ENCODE results near the gene CCT4.
"Not testable (repeated sequence)": the region's sequence is repeated elsewhere in the genome, so short reads cannot be mapped to it uniquely, and the experiment has no call there.

Gene CCT4

GRCh38 chr2:61888267-61889055, at the start of gene CCT4:
Gene CCT4, minus strand, starts transcription at chr2:61888656. Its CDS starts 149 bp downstream, at chr2:61888507.
- no peaks in the 10 kb centered on the region for H3K27me3 Mint-ChIP-seq
- H3K9me3 Mint-ChIP-seq, result no peaks in the 10 kb centered on the region
- H3K36me3 Mint-ChIP-seq, result peaks cover 16% of the 10 kb centered on the region
- H3K4me1 Mint-ChIP-seq, result peaks cover 33% of the 10 kb centered on the region
- H3K27ac Mint-ChIP-seq, result peak within 1 kb of the TSS; percentile 100
- peak within 1 kb of the TSS; percentile 87 for H3K4me3 Mint-ChIP-seq

DNA sequence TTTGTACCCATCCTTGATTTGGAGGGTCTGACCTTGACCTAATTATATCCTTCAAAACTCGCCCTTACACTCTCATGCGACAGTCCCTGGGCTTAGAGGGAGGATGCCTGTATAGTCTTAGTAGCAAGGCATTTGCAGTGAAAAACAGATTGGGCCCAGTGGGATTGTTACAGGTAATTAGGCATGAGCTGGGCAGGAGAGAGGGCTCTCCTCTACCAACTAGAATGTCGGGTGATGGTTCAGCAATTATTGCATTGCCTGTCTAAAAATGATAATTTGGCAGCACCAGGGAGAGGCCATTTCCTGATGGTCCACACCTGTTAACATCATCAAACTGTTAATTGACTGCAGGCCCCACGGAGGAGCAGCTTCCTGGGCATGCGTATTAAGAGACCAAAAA, 49.4 kb upstream of the CCT4 start:
- H3K4me3 Mint-ChIP-seq, result no peak overlapping the region
- H3K27me3 Mint-ChIP-seq, result no peaks in the 10 kb centered on the region
- no peak overlapping the region for H3K27ac Mint-ChIP-seq
- H3K36me3 Mint-ChIP-seq, result peaks cover 6% of the 10 kb centered on the region
- H3K4me1 Mint-ChIP-seq, result no peaks in the 10 kb centered on the region
- H3K9me3 Mint-ChIP-seq, result no peaks in the 10 kb centered on the region

GRCh38 chr2:61937098-61937497, 48.6 kb upstream of the CCT4 start:
- Mint-ChIP-seq H3K36me3 (peaks cover 9% of the 10 kb centered on the region), H3K27ac (no peak overlapping the region), H3K4me3 (no peak overlapping the region), H3K27me3 (no peaks in the 10 kb centered on the region), H3K4me1 (no peaks in the 10 kb centered on the region), H3K9me3 (no peaks in the 10 kb centered on the region)

DNA sequence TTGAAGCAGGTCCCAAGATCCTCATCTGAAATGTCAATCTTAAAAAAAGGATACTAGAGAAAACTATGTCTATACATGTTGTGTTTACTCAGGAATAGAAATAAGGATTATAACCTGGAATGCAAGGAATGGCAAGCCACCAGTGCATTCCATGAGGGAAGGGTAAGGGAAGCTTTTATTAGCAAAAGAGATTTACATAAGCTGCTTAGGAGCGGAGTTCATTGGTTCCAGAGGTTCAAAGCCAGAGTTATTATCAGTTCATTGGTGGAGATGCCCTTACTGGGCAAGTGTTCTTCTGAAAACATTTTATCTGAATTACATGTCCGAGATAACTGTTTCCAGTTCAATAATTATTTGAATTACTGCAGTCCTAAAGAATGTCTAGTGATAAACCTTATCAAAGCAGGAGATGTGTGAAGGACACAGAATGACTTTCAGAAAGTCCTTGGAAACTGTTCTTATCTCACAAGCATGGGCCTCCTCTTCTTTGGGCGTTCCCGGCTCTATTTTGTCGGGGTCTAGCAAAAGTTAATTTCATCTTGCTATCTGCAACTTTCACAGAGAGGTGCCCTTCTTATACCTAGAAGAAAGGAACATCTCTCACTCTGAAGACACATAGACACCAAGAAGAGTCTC, 40.5 kb upstream of the CCT4 start:
- Mint-ChIP-seq H3K9me3 (no peaks in the 10 kb centered on the region), H3K4me3 (no peak overlapping the region), H3K27me3 (no peaks in the 10 kb centered on the region), H3K27ac (no peak overlapping the region), H3K36me3 (peaks cover 15% of the 10 kb centered on the region), H3K4me1 (no peaks in the 10 kb centered on the region)

- no peaks in the 10 kb centered on the region for H3K4me1 Mint-ChIP-seq
- H3K27me3 Mint-ChIP-seq, result no peaks in the 10 kb centered on the region
- no peak overlapping the region for H3K4me3 Mint-ChIP-seq
Observed at GRCh38 chr2:61926531-61927477, 38.3 kb upstream of the CCT4 start.

DNA sequence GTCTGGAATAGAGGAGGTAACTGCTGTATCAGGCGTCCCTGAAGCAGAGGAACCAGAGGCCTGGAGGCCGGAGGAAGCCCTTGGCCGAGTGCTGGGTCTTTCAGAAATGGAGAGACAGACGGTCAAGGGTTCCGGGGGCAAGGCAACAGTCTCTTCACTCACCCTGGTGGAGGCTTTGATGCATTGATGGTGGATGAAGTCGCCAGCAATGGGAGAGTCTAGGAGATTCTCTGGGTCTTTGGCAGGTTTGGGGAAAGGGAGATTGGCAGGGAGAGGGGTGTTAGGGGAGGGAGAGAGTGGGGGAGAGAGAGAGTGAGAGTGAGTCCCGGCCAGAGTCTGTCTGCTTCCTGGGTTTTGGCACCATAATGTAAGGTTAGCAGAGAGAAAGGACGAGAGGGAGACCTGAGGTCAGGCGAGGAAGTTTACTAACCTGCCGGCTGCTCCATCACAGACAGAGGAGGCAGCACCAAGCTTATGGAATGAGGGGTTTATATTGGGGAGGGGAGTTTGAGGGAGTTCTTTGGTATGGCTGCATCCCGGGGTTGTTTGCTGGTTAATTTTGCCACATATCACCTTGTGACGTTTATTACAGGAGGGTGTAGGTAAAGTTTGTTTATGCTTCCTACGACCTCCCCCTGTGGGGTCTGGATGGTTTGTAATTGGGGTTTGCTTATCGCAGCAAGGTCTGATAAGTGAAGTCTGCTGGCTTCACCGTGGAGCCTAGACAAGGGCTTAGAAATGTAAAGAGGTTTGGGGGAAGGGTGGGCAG, 36.6 kb upstream of the CCT4 start:
- no peak overlapping the region for H3K27ac Mint-ChIP-seq
- H3K9me3 Mint-ChIP-seq, result no peaks in the 10 kb centered on the region
- H3K36me3 Mint-ChIP-seq, result peaks cover 10% of the 10 kb centered on the region
- no peaks in the 10 kb centered on the region for H3K4me1 Mint-ChIP-seq
- no peak overlapping the region for H3K4me3 Mint-ChIP-seq
- H3K27me3 Mint-ChIP-seq, result no peaks in the 10 kb centered on the region

More at GRCh38 chr2:61926531-61927477, 38.3 kb upstream of the CCT4 start:
- Mint-ChIP-seq H3K9me3 (no peaks in the 10 kb centered on the region), H3K27ac (peak overlapping the region; percentile 52), H3K36me3 (peaks cover 10% of the 10 kb centered on the region)

GRCh38 chr2:61922714-61923113, 34.3 kb upstream of the CCT4 start:
- Mint-ChIP-seq H3K9me3 (no peaks in the 10 kb centered on the region), H3K27me3 (no peaks in the 10 kb centered on the region), H3K4me3 (no peak overlapping the region), H3K27ac (no peak overlapping the region), H3K36me3 (peaks cover 10% of the 10 kb centered on the region), H3K4me1 (no peaks in the 10 kb centered on the region)

- peaks cover 5% of the 10 kb centered on the region for H3K36me3 Mint-ChIP-seq
- H3K27ac Mint-ChIP-seq, result no peak overlapping the region
- H3K27me3 Mint-ChIP-seq, result no peaks in the 10 kb centered on the region
- H3K4me3 Mint-ChIP-seq, result no peak overlapping the region
- H3K4me1 Mint-ChIP-seq, result no peaks in the 10 kb centered on the region
- no peaks in the 10 kb centered on the region for H3K9me3 Mint-ChIP-seq
Observed at GRCh38 chr2:61920548-61920947, 32.1 kb upstream of the CCT4 start.

DNA sequence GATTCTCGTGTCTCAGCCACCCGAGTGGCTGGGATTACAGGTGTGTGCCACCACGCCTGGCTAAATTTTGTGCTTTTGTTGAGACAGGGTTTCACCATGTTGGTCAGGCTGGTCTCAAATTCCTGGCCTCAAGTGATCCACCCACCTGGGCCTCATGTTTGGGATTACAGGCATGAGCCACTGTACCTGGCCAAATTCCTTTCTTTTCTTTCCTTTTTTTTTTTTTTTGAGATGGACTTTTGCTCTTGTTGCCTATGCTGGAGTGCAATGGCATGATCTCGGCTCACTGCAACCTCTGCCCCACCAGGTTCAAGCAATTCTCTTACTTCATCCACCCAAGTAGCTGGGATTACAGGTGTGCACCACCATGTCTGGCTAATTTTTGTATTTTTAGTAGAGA, 26.3 kb upstream of the CCT4 start:
- H3K4me1 Mint-ChIP-seq, result peaks cover 11% of the 10 kb centered on the region
- not testable (repeated sequence) for H3K27ac Mint-ChIP-seq, H3K36me3 Mint-ChIP-seq, H3K9me3 Mint-ChIP-seq, H3K27me3 Mint-ChIP-seq, H3K4me3 Mint-ChIP-seq

DNA sequence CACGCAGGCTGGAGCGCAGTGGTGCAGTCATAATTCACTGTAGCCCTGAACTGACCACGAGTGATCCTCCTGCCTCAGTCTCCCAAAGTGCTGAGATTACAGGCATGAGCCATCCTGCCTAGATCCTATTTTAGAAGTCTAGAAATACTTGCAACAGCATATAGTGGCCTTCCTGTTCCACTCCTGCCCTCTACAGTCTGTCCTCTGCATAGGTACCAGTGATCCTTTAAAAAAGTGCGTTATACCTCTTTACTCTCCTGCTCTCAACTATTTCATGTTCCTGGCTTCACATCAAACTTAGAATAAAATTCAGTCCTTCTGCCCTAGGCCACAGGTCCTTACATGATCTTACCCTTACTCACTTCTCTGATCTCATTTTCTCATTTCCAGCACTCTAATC, 23.1 kb upstream of the CCT4 start:
- no peaks in the 10 kb centered on the region for H3K9me3 Mint-ChIP-seq
- H3K4me3 Mint-ChIP-seq, result no peak overlapping the region
- peak overlapping the region; percentile 6 for H3K27ac Mint-ChIP-seq
- H3K4me1 Mint-ChIP-seq, result peaks cover 30% of the 10 kb centered on the region
- no peaks in the 10 kb centered on the region for H3K27me3 Mint-ChIP-seq
- no peaks in the 10 kb centered on the region for H3K36me3 Mint-ChIP-seq

DNA sequence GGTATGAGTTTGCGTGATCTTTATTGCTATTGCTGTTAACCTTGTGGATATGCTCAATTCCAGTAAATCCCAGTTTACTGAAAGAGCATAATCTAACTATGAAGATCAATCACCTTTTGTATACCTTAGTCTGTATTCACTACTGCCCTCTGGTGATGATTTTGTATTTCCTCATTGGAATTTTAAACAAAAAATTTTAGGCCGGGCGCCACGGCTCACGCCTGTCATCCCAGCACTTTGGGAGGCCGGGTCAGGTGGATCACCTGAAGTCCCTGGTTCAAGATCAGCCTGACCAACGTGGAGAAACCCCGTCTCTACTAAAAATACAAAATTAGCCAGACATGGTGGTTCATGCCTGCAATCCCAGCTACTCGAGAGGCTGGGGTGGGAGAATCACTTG, 22.1 kb upstream of the CCT4 start:
- no peaks in the 10 kb centered on the region for H3K36me3 Mint-ChIP-seq
- H3K4me1 Mint-ChIP-seq, result peaks cover 37% of the 10 kb centered on the region
- H3K4me3 Mint-ChIP-seq, result no peak overlapping the region
- no peak overlapping the region for H3K27ac Mint-ChIP-seq
- H3K27me3 Mint-ChIP-seq, result no peaks in the 10 kb centered on the region
- no peaks in the 10 kb centered on the region for H3K9me3 Mint-ChIP-seq

GRCh38 chr2:61909116-61909515, 20.7 kb upstream of the CCT4 start:
- Mint-ChIP-seq H3K9me3 (no peaks in the 10 kb centered on the region), H3K4me3 (peak overlapping the region; percentile 15), H3K36me3 (no peaks in the 10 kb centered on the region), H3K27me3 (no peaks in the 10 kb centered on the region), H3K27ac (no peak overlapping the region), H3K4me1 (peaks cover 42% of the 10 kb centered on the region)

DNA sequence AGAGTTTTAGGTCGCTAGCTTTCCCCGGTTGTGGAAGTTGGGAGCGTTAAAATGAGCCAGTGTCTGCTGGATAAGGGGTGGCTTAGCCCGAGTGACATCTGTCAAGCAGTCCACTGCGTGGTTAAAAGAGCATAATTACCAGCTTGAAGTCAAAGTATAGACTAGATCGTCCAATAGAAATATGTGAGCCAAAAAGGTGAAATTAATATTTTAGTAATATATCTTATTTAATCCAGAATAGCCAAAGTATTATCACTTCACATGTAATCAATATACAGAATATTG, 17.7 kb upstream of the CCT4 start:
- no peaks in the 10 kb centered on the region for H3K27me3 Mint-ChIP-seq
- peaks cover 33% of the 10 kb centered on the region for H3K4me1 Mint-ChIP-seq
- H3K36me3 Mint-ChIP-seq, result no peaks in the 10 kb centered on the region
- peak overlapping the region; percentile 97 for H3K4me3 Mint-ChIP-seq
- peak overlapping the region; percentile 72 for H3K27ac Mint-ChIP-seq
- no peaks in the 10 kb centered on the region for H3K9me3 Mint-ChIP-seq

- H3K36me3 Mint-ChIP-seq, result no peaks in the 10 kb centered on the region
- peak within 1 kb of the TSS; percentile 72 for H3K27ac Mint-ChIP-seq
- no peaks in the 10 kb centered on the region for H3K9me3 Mint-ChIP-seq
- peak within 1 kb of the TSS; percentile 97 for H3K4me3 Mint-ChIP-seq
- H3K27me3 Mint-ChIP-seq, result no peaks in the 10 kb centered on the region
- peaks cover 33% of the 10 kb centered on the region for H3K4me1 Mint-ChIP-seq
Observed at GRCh38 chr2:61905372-61906185, 17.1 kb upstream of the CCT4 start, which contains the start of gene COMMD1. Gene COMMD1, plus strand, starts transcription at chr2:61905674. Its CDS starts 5 bp downstream, at chr2:61905679.

Data from activated naive CD4-positive, alpha-beta T cell treated with anti-CD3 and anti-CD28 coated beads, Interleukin-2, amount 50 U/mL, for 24 hours (primary cell).